GM06990 (cell line): ENCODE data around the gene NAIF1.

ENCODE experiments used
- DNase-seq: peaks from one replicate; pipeline ENCODE4 v3.0.0-alpha.2; 2011; ENCODE audit not compliant: insufficient read length; ENCODE audit errors: extremely low read depth
- H3K27me3 ChIP-seq: replicated peaks from 2 replicates; pipeline ENCODE4 v1.6.0; 2011; ENCODE audit warnings: low read length; ENCODE audit not compliant: control insufficient read depth, insufficient read depth
- H3K36me3 ChIP-seq: 2 replicates; pipeline ENCODE4 v1.5.1; 2011; ENCODE audit warnings: low read length; ENCODE audit not compliant: control insufficient read depth, insufficient read depth
- H3K4me3 ChIP-seq: replicated peaks from 2 replicates; pipeline ENCODE4 v1.5.1; 2011; ENCODE audit warnings: low read depth, mild to moderate bottlenecking, control low read depth, low read length
- TF ChIP-seq, protein P1 (sequence below): IDR thresholded peaks from 2 replicates; pipeline ENCODE4 v1.5.1; 2011; ENCODE audit warnings: low read length, control low read depth, mild to moderate bottlenecking, inconsistent platforms; ENCODE audit not compliant: insufficient read depth, poor library complexity, severe bottlenecking

NAIF1 gene

GRCh38 chr9:128102861-128103588 is 35.9 kb upstream of the NAIF1 start:
- H3K27me3 ChIP-seq = no peaks in the 10 kb centered on the region
- TF ChIP-seq, protein P1, sequence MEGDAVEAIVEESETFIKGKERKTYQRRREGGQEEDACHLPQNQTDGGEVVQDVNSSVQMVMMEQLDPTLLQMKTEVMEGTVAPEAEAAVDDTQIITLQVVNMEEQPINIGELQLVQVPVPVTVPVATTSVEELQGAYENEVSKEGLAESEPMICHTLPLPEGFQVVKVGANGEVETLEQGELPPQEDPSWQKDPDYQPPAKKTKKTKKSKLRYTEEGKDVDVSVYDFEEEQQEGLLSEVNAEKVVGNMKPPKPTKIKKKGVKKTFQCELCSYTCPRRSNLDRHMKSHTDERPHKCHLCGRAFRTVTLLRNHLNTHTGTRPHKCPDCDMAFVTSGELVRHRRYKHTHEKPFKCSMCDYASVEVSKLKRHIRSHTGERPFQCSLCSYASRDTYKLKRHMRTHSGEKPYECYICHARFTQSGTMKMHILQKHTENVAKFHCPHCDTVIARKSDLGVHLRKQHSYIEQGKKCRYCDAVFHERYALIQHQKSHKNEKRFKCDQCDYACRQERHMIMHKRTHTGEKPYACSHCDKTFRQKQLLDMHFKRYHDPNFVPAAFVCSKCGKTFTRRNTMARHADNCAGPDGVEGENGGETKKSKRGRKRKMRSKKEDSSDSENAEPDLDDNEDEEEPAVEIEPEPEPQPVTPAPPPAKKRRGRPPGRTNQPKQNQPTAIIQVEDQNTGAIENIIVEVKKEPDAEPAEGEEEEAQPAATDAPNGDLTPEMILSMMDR = no peak
- H3K4me3 ChIP-seq = no peak overlapping the region
- DNase-seq = no peak
- H3K36me3 ChIP-seq = peaks cover 50% of the 10 kb centered on the region

DNA sequence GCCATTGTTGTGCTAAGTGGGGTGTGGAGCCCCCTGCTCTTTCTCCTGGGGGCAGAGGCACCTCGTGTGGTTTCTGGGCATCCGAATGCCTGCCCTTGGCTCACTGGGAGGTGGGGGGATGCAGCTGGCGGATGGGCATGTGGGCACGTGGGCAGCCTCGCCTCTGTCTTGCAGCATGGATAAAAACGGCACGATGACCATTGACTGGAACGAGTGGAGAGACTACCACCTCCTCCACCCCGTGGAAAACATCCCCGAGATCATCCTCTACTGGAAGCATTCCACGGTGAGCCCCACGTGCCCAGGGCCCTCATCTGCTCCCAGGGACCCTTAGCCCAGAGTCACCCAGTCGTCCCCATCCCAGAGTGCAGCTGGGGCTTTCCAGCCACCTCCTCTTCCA is 35.1 kb upstream of the NAIF1 start:
- TF ChIP-seq, protein P1 = no peak
- Histone ChIP-seq H3K27me3 (no peaks in the 10 kb centered on the region), H3K4me3 (no peak overlapping the region), H3K36me3 (peaks cover 44% of the 10 kb centered on the region)
- no peak for DNase-seq

- TF ChIP-seq, protein P1 = no peak
- H3K4me3 ChIP-seq = no peak overlapping the region
- no peak for DNase-seq
- no peaks in the 10 kb centered on the region for H3K27me3 ChIP-seq
- H3K36me3 ChIP-seq = peaks cover 39% of the 10 kb centered on the region
These were observed 34.6 kb upstream of the NAIF1 start for GRCh38 chr9:128101690-128102089.

GRCh38 chr9:128101231-128101661 is 34.1 kb upstream of the NAIF1 start:
- Histone ChIP-seq H3K36me3 (peaks cover 35% of the 10 kb centered on the region), H3K4me3 (no peak overlapping the region), H3K27me3 (no peaks in the 10 kb centered on the region)
- TF ChIP-seq, protein P1 = no peak
- no peak for DNase-seq

GRCh38 chr9:128100581-128100980 is 33.5 kb upstream of the NAIF1 start:
- H3K4me3 ChIP-seq = no peak overlapping the region
- H3K36me3 ChIP-seq = peaks cover 29% of the 10 kb centered on the region
- no peak for DNase-seq
- TF ChIP-seq, protein P1 = no peak
- H3K27me3 ChIP-seq = no peaks in the 10 kb centered on the region
